HepG2 (cell line): Measurements from ENCODE around the gene NINJ2. TPM values are rescaled to one million over a fixed set of nuclear protein-coding genes. Genes with fewer than 3 reads are reported as not detected.

ENCODE experiments used
- ARNTL ChIP-seq: sonication (generic); formaldehyde crosslinking; IDR thresholded peaks from 2 replicates; pipeline ENCODE4 v1.4.0; 2020; ENCODE audit warnings: mild to moderate bottlenecking, missing genetic modification reagents
- CREB1 ChIP-seq, 2 experiments: fragments of 450-650 bp in 1 of 2; IDR thresholded peaks; 2 replicates each; pipeline ENCODE4 v1.6.1; 2016 to 2017; ENCODE audit warnings: control low read depth in 1 of 2, mild to moderate bottlenecking in 1 of 2, missing compliant biosample characterization in 1 of 2, missing genetic modification characterization in 1 of 2
- FOSL1 ChIP-seq: sonication (generic); formaldehyde crosslinking; IDR thresholded peaks from 2 replicates; pipeline ENCODE4 v1.9.0; 2021; ENCODE audit warnings: missing genetic modification reagents, borderline replicate concordance
- FOXA3 ChIP-seq: IDR thresholded peaks from 2 replicates; pipeline ENCODE4 v1.6.1; 2016; ENCODE audit warnings: missing genetic modification reagents, missing compliant biosample characterization
- GATAD1 ChIP-seq: IDR thresholded peaks from 2 replicates; pipeline ENCODE4 v1.6.1; 2016; ENCODE audit warnings: missing genetic modification reagents, missing compliant biosample characterization
- HOXA3 ChIP-seq: sonication (generic); formaldehyde crosslinking; IDR thresholded peaks from 2 replicates; pipeline ENCODE4 v1.5.0; 2020; ENCODE audit warnings: missing genetic modification reagents
- NCOA2 ChIP-seq: sonication (generic); formaldehyde crosslinking; IDR thresholded peaks from 2 replicates; pipeline ENCODE4 v1.8.0; 2022; ENCODE audit warnings: inconsistent platforms
- SRF ChIP-seq: IDR thresholded peaks from 2 replicates; pipeline ENCODE4 v1.6.1; 2011; ENCODE audit warnings: mild to moderate bottlenecking, low read depth, low read length, moderate library complexity
- TAF15 ChIP-seq: fragments of 200-400 bp; formaldehyde crosslinking; IDR thresholded peaks from one replicate; pipeline ENCODE4 v1.6.1; 2018; ENCODE audit warnings: mild to moderate bottlenecking, low read depth, low read length; ENCODE audit not compliant: poor library complexity, severe bottlenecking
- THAP11 ChIP-seq: IDR thresholded peaks from 2 replicates; pipeline ENCODE4 v1.6.1; 2016; ENCODE audit warnings: missing biosample characterization, missing genetic modification reagents
- TMF1 ChIP-seq: sonication (generic); formaldehyde crosslinking; IDR thresholded peaks from 2 replicates; pipeline ENCODE4 v1.8.1; 2022; ENCODE audit warnings: low read depth, missing genetic modification reagents
- ZBTB7B ChIP-seq: sonication (generic); formaldehyde crosslinking; IDR thresholded peaks from 2 replicates; pipeline ENCODE4 v1.4.0; 2020; ENCODE audit warnings: missing genetic modification reagents
- ZNF296 ChIP-seq: sonication (generic); formaldehyde crosslinking; conservative IDR thresholded peaks from 2 replicates; pipeline ENCODE4 v1.5.0; 2020; ENCODE audit warnings: mild to moderate bottlenecking, missing genetic modification reagents
- ZNF33A ChIP-seq: sonication (generic); formaldehyde crosslinking; IDR thresholded peaks from 2 replicates; pipeline ENCODE4 v1.5.1; 2020; ENCODE audit warnings: missing genetic modification reagents, mild to moderate bottlenecking, moderate library complexity, borderline replicate concordance
- ZNF350 ChIP-seq: sonication (generic); formaldehyde crosslinking; IDR thresholded peaks from 2 replicates; pipeline ENCODE4 v1.4.0; 2020; ENCODE audit warnings: mild to moderate bottlenecking, low read depth, missing genetic modification reagents, borderline replicate concordance
- ZNF713 ChIP-seq: sonication (generic); formaldehyde crosslinking; IDR thresholded peaks from 2 replicates; pipeline ENCODE4 v1.4.0; 2020; ENCODE audit warnings: mild to moderate bottlenecking, missing genetic modification reagents
- ZNF768 ChIP-seq: sonication (generic); formaldehyde crosslinking; IDR thresholded peaks from 2 replicates; pipeline ENCODE4 v1.4.0; 2020; ENCODE audit warnings: missing genetic modification reagents
- ZNF816 ChIP-seq: sonication (generic); formaldehyde crosslinking; IDR thresholded peaks from 2 replicates; pipeline ENCODE4 v1.8.0; 2022; ENCODE audit warnings: missing genetic modification reagents, mild to moderate bottlenecking, borderline replicate concordance
- polyA plus RNA-seq, 8 experiments: library from polyadenylated mRNA; depleted of rRNA in 3 of 8; stranded (reverse) in 7 of 8; unstranded in 1 of 8; fragments of >200 nt; fragmentation: Illumina TruSeq in 4 of 8; extraction: Trizol in 4 of 8; gene quantifications; 2 replicates each; pipeline versions ENCODE4 v1.2.1 to v1.2.3, GENCODE V29; 2011 to 2016; ENCODE audit warnings: low read depth in 4 of 8, missing spikeins in 1 of 8, mixed read lengths in 1 of 8; ENCODE audit not compliant: insufficient read depth in 1 of 8
- total RNA-seq, 5 experiments: library from RNA; depleted of rRNA; stranded (reverse); fragments of >200 nt; fragmentation: Illumina TruSeq; extraction: Trizol; gene quantifications; 2 replicates each; pipeline ENCODE4 v1.2.3, GENCODE V29; 2016; ENCODE audit warnings: low read depth in 1 of 5
- TF ChIP-seq, protein P1 (sequence below), 2 experiments: fragments of 450-650 bp in 1 of 2; sonication (generic) in 1 of 2; formaldehyde crosslinking; IDR thresholded peaks; 2 replicates each; pipeline versions ENCODE4 v1.5.0 to v1.8.0; 2020 to 2022; ENCODE audit warnings: mild to moderate bottlenecking in 1 of 2, missing genetic modification reagents in 1 of 2
- TF ChIP-seq, protein P2 (sequence below): sonication (generic); formaldehyde crosslinking; IDR thresholded peaks from 2 replicates; pipeline ENCODE4 v1.4.0; 2020; ENCODE audit warnings: low read depth, missing genetic modification reagents
- TF ChIP-seq, protein P3 (sequence below), 2 experiments: sonication (generic) in 1 of 2; formaldehyde crosslinking in 1 of 2; IDR thresholded peaks; 2 replicates each; pipeline versions ENCODE4 v1.5.1 to v1.6.1; 2011 to 2020; ENCODE audit warnings: borderline replicate concordance in 1 of 2, low read depth in 1 of 2, low read length in 1 of 2, mild to moderate bottlenecking in 1 of 2, missing genetic modification reagents in 1 of 2, moderate library complexity in 1 of 2
- TF ChIP-seq, protein P4 (sequence below): sonication (generic); formaldehyde crosslinking; IDR thresholded peaks from 2 replicates; pipeline ENCODE4 v1.4.0; 2020; ENCODE audit warnings: missing genetic modification reagents

Gene NINJ2
- total and polyA plus RNA-seq, 2 of the 13 experiments (the other 11 are each of a cell fraction or from before 2014, with no cell fraction given), result 0.62 to 3.8 TPM

DNA sequence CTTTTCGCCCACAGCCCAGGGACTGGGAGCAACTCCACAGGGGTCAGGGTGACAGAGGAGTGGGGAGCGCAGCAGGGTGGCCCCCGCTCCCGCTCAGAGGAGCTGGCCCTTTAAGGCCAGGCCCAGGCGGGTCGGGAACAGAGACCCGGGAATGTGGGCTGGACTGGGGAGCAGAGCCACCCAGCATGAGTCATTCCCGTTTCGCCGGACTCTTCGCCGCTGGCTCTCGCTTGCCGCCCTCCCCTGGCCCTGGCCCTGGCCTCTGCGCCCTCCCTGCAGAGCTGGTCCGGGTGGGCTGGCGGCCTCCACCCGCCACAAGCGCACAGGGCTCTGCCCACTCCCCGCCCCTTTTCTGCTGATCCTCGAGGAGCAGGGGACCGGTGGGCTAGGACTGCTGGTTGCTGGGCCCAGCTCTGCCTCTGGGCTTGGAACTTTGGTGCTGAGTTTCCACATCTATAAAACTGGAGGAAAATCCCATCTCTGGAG, 92.8 kb downstream of the NINJ2 start (continued):
- TF ChIP-seq CREB1 (IDR thresholded peaks at IDR 0.05) (no peak), CREB1 (CRISPR knock-in tag; IDR thresholded peaks at IDR 0.05) (no peak), GATAD1 (peak; percentile 73), ZNF296 (no peak), ARNTL (CRISPR knock-in tag) (0 out of 2 replicates have a peak, but pooled peaks have one; percentile 58), ZNF33A (CRISPR knock-in tag) (0 out of 2 replicates have a peak, but pooled peaks have one; percentile 90), THAP11 (CRISPR knock-in tag) (peak; percentile 57), FOXA3 (CRISPR knock-in tag) (peak; percentile 28; the same call in 1 of the 2 replicates), SRF (no peak), FOSL1 (CRISPR knock-in tag) (peak; percentile 89), ZNF768 (CRISPR knock-in tag) (peak; percentile 97), ZNF816 (CRISPR knock-in tag) (0 out of 2 replicates have a peak, but pooled peaks have one; percentile 23), ZBTB7B (peak; percentile 78), HOXA3 (CRISPR knock-in tag) (0 out of 2 replicates have a peak, but pooled peaks have one; percentile 17), ZNF713 (CRISPR knock-in tag) (0 out of 2 replicates have a peak, but pooled peaks have one; percentile 60), TAF15 (peak; percentile 38), NCOA2 (peak; percentile 45), TMF1 (peak; percentile 47; the same call in 1 of the 2 replicates), ZNF350 (no peak; the same call in 1 of the 2 replicates)
- TF ChIP-seq, protein P1, sequence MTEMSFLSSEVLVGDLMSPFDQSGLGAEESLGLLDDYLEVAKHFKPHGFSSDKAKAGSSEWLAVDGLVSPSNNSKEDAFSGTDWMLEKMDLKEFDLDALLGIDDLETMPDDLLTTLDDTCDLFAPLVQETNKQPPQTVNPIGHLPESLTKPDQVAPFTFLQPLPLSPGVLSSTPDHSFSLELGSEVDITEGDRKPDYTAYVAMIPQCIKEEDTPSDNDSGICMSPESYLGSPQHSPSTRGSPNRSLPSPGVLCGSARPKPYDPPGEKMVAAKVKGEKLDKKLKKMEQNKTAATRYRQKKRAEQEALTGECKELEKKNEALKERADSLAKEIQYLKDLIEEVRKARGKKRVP (CRISPR knock-in tag; IDR thresholded peaks at IDR 0.05), result no peak
- TF ChIP-seq, protein P2, sequence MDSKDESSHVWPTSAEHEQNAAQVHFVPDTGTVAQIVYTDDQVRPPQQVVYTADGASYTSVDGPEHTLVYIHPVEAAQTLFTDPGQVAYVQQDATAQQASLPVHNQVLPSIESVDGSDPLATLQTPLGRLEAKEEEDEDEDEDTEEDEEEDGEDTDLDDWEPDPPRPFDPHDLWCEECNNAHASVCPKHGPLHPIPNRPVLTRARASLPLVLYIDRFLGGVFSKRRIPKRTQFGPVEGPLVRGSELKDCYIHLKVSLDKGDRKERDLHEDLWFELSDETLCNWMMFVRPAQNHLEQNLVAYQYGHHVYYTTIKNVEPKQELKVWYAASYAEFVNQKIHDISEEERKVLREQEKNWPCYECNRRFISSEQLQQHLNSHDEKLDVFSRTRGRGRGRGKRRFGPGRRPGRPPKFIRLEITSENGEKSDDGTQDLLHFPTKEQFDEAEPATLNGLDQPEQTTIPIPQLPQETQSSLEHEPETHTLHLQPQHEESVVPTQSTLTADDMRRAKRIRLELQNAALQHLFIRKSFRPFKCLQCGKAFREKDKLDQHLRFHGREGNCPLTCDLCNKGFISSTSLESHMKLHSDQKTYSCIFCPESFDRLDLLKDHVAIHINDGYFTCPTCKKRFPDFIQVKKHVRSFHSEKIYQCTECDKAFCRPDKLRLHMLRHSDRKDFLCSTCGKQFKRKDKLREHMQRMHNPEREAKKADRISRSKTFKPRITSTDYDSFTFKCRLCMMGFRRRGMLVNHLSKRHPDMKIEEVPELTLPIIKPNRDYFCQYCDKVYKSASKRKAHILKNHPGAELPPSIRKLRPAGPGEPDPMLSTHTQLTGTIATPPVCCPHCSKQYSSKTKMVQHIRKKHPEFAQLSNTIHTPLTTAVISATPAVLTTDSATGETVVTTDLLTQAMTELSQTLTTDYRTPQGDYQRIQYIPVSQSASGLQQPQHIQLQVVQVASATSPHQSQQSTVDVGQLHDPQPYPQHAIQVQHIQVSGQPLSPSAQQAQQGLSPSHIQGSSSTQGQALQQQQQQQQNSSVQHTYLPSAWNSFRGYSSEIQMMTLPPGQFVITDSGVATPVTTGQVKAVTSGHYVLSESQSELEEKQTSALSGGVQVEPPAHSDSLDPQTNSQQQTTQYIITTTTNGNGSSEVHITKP (CRISPR knock-in tag), result peak; percentile 32; the same call in 1 of the 2 replicates
- TF ChIP-seq, protein P3, sequence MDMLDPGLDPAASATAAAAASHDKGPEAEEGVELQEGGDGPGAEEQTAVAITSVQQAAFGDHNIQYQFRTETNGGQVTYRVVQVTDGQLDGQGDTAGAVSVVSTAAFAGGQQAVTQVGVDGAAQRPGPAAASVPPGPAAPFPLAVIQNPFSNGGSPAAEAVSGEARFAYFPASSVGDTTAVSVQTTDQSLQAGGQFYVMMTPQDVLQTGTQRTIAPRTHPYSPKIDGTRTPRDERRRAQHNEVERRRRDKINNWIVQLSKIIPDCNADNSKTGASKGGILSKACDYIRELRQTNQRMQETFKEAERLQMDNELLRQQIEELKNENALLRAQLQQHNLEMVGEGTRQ (IDR thresholded peaks at IDR 0.05; ENCODE audit: low read depth, low read length), result no peak
- TF ChIP-seq, protein P3 (CRISPR knock-in tag; IDR thresholded peaks at IDR 0.05; ENCODE audit: borderline replicate concordance), result no peak
- TF ChIP-seq, protein P4, sequence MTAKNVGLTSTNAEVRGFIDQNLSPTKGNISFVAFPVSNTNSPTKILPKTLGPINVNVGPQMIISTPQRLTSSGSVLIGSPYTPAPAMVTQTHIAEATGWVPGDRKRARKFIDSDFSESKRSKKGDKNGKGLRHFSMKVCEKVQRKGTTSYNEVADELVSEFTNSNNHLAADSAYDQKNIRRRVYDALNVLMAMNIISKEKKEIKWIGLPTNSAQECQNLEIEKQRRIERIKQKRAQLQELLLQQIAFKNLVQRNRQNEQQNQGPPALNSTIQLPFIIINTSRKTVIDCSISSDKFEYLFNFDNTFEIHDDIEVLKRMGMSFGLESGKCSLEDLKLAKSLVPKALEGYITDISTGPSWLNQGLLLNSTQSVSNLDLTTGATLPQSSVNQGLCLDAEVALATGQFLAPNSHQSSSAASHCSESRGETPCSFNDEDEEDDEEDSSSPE (CRISPR knock-in tag), result peak; percentile 69; the same call in 1 of the 2 replicates
